ENCODE measurements around the gene AASS.
"Not testable (repeated sequence)": the region's sequence is repeated elsewhere in the genome, so short reads cannot be mapped to it uniquely, and the experiment has no call there.

The AASS gene

GRCh38 chr7:122137251-122138077, 6.6 kb downstream of the AASS start:
- no peak for DNase-seq (ENCODE audit: low read depth)
- no peak overlapping the region for H3K4me3 ChIP-seq (ENCODE audit: low read depth, low read length)
- no peak for TF ChIP-seq CTCF (IDR thresholded peaks at IDR 0.05; ENCODE audit: low read depth, low read length, missing control alignments)

GRCh38 chr7:122136639-122137245, 7.3 kb downstream of the AASS start:
- no peak overlapping the region for H3K4me3 ChIP-seq (ENCODE audit: low read depth, low read length)
- DNase-seq (ENCODE audit: low read depth) = no peak
- no peak for TF ChIP-seq CTCF (IDR thresholded peaks at IDR 0.05; ENCODE audit: low read depth, low read length, missing control alignments)

GRCh38 chr7:122136078-122136477, 8.0 kb downstream of the AASS start:
- no peak for DNase-seq (ENCODE audit: low read depth)
- H3K4me3 ChIP-seq (ENCODE audit: low read depth, low read length) = no peak overlapping the region
- TF ChIP-seq CTCF (IDR thresholded peaks at IDR 0.05; ENCODE audit: low read depth, low read length, missing control alignments) = no peak

GRCh38 chr7:122135275-122135674, 8.8 kb downstream of the AASS start:
- no peak overlapping the region for H3K4me3 ChIP-seq (ENCODE audit: low read depth, low read length)
- no peak for TF ChIP-seq CTCF (IDR thresholded peaks at IDR 0.05; ENCODE audit: low read depth, low read length, missing control alignments)
- DNase-seq (ENCODE audit: low read depth) = no peak

GRCh38 chr7:122134793-122135192, 9.3 kb downstream of the AASS start:
- H3K4me3 ChIP-seq (ENCODE audit: low read depth, low read length); DNase-seq (ENCODE audit: low read depth): not testable (repeated sequence)

GRCh38 chr7:122133477-122133876, 10.6 kb downstream of the AASS start:
- DNase-seq (ENCODE audit: low read depth) = no peak
- no peak overlapping the region for H3K4me3 ChIP-seq (ENCODE audit: low read depth, low read length)
- no peak for TF ChIP-seq CTCF (IDR thresholded peaks at IDR 0.05; ENCODE audit: low read depth, low read length, missing control alignments)

GRCh38 chr7:122132341-122132740, 11.7 kb downstream of the AASS start:
- no peak for DNase-seq (ENCODE audit: low read depth)
- H3K4me3 ChIP-seq (ENCODE audit: low read depth, low read length) = no peak overlapping the region
- TF ChIP-seq CTCF (IDR thresholded peaks at IDR 0.05; ENCODE audit: low read depth, low read length, missing control alignments) = no peak
